Left colon (tissue), 2 donors: ENCODE results near the gene KIF5C. TPM values are rescaled to one million over a fixed set of nuclear protein-coding genes. Genes with fewer than 3 reads are reported as not detected.

ENCODE experiments used
- ATAC-seq: fragments of 200-7000 bp; cut with Tn5 transposase; one replicate; pipeline ENCODE4 v1.9.1; 2020; ENCODE audit warnings: mild to moderate bottlenecking, moderate library complexity
- DNase-seq, 2 donors: peaks; one replicate each; pipeline ENCODE4 v3.0.0-alpha.2; 2020
- intact Hi-C, 2 donors: fragments of 100-400 bp; cut with DNase I in 1 of 2; cut with micrococcal nuclease in 1 of 2; formaldehyde crosslinking; loops; one replicate each; pipeline versions ENCODE4 v1.11.2 to v1.14.0; 2022; cut with DNase I, micrococcal nuclease
- total RNA-seq, 2 donors: library from RNA; stranded (reverse); fragmentation: NEBNext Ultra II Directional; extraction: Animal tissue kit (Norgen Biotek cat#: 25700); gene quantifications; one replicate each; pipeline ENCODE4 v1.2.1, GENCODE V29; 2021
- donor health status: DM: no; HTN: no; CAD: no.
- donor health status: DM: yes; HTN: yes; CAD: no.

KIF5C gene
- total RNA-seq, 2 donors from 2014 or later, result 1.4 to 2.7 TPM

DNA sequence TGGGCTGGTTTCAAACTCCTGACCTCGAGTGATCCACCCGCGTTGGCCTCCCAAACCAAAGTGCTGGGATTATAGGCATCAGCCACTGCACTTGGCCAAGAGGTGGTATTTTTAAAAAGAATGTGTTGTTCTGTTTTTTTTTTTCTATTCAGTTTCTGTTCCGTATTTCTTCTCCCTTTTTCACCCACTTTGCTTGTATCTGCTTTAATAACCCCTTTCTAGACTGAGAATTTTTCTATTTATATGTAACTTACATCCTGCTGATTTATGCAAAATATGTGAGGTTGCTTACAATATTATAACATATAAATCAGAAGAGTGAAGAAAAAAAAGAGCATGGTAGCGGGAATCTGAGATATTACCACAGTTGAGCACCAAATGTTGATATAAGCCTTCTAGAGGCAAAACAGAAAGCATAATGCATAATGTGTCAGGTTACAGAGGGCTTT lies 146.3 kb downstream of the KIF5C start:
- no peak for ATAC-seq
- intact Hi-C loops, result no loop called here

DNA sequence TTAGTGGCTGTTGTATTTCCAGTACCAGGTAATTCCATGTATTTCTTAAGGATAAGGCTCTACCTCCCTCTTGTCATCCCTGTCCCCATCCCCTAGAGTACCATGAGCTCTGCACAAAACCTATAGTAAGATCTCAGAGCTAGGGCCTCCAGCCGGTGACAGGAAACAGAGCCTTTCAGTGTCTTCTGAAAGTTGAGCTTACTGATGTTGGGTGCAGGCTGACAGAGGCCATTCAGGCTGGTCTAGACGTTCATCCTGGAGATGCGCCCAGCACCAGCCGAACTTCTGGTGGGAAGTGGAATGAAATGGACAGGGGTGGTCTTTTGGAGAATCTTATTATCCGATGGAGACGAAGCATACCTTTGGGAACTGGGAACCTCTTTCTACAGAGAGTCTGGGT lies 146.7 kb downstream of the KIF5C start:
- intact Hi-C loops, result no loop called here
- ATAC-seq, result no peak
- DNase-seq, result no peak

More for the DNA sequence above, 146.3 kb downstream of the KIF5C start:
- DNase-seq, result no peak

DNA sequence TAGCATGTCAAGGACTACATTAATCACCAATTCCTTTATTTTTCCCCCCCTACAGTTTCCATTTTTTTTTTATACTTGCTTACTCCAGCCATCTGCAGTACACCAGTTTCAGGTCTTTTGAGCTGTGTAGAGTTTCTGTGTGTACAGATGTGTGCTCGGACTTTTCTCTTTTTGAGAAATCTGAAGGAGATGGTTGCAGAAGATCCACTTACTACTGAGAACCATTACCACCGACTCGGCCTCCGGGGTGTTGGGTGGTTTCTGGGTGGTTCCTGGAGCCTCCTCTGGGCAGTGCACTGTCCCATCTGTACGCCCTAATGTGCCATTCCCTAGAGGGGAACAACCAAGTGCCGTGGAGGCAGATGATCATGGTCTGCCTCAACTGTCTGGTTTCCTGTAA lies 148.1 kb downstream of the KIF5C start:
- DNase-seq, result no peak
- no peak for ATAC-seq
- intact Hi-C loops, result no loop called here

- DNase-seq, result no peak
- intact Hi-C loops, result no loop called here
- no peak for ATAC-seq
Observed at GRCh38 chr2:149027590-149028250, 152.7 kb downstream of the KIF5C start.

DNA sequence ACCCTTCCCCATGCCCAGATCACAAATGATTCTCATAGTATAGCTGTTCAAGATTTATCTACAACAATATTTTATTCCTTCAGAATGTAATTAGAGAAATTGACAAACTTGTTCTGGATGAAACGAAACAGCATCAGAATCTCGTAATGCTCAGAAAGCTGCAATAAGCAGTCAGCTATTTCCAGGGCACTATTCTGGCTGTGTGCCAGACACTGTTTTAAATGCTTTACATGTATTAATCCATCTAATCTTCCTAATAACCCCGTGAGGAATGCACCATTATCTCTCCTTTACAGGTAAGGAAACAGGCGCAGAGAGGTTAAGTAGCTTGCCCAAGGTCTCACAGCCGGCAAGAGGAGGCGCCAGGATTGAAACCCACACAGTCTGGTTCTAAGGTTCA lies 153.3 kb downstream of the KIF5C start:
- no peak for DNase-seq
- no peak for ATAC-seq
- intact Hi-C loops, result no loop called here

DNA sequence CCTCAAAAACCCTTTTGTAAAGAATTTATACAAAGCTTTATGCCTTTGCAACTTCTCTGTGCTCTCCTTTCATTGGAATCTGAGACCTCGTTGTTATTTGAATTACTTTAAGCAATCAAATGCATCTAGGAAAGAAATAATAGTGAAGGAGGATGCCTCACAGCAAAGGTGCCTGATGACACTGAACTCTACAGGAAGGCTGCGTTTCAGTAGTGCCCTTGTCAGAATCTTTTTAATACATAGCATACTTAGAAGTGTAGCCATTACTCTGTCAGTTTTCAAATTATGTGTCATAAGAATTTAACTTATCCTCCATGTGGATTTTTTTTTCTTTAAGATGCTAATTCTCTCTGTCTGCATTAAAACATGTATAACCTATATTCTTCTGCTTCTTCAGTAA lies 153.9 kb downstream of the KIF5C start:
- no peak for DNase-seq
- intact Hi-C loops, result no loop called here
- no peak for ATAC-seq

GRCh38 chr2:149029307-149029965 lies 154.4 kb downstream of the KIF5C start:
- intact Hi-C loops, result no loop called here
- DNase-seq, result no peak
- ATAC-seq, result no peak

- ATAC-seq (no peak), DNase-seq (no peak)
- intact Hi-C loops, result no loop called here
Observed at GRCh38 chr2:149031396-149031795, 156.4 kb downstream of the KIF5C start.

DNA sequence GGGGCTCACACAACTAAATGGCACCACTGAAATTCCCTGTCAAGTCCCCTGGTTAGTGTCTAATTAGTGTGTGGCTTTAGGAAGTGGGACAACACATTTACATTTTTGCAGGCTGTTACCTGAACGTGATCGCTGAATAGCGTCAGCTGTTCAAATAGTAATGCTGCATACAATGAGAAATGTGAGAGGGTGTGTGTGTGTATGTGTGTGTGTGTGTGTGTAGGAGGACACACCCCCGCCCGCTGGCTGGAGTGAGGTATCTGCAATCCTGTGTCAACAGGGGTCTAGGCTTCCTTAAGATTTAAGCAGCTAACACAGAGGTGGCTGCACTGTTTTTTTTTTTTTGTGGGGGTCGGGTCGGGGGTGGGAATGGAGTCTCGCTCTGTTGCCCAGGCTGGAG lies 158.7 kb downstream of the KIF5C start:
- intact Hi-C loops, result no loop called here
- peak; percentile 43 to 50 for DNase-seq
- ATAC-seq, result peak; percentile 53

GRCh38 chr2:149034406-149034805 lies 159.4 kb downstream of the KIF5C start:
- ATAC-seq (no peak), DNase-seq (no peak)
- intact Hi-C loops, result no loop called here

- intact Hi-C loops, result no loop called here
- peak; percentile 13 for ATAC-seq
Observed at GRCh38 chr2:149036507-149037293, 161.7 kb downstream of the KIF5C start.

GRCh38 chr2:149037851-149038250 lies 162.8 kb downstream of the KIF5C start:
- intact Hi-C loops, result no loop called here
- ATAC-seq, result peak; percentile 58
- peak in 1 of 2 donors; percentile 32 for DNase-seq

More at GRCh38 chr2:149036507-149037293, 161.7 kb downstream of the KIF5C start:
- no peak for DNase-seq

- DNase-seq (peak; percentile 50 to 78), ATAC-seq (peak; percentile 96)
- intact Hi-C loops, result no loop called here
Observed at GRCh38 chr2:149038442-149039212, 163.6 kb downstream of the KIF5C start, which contains the start of gene LYPD6B. Gene LYPD6B, plus strand, starts transcription at chr2:149038699. Its CDS starts 92,250 bp downstream, at chr2:149130949.

DNA sequence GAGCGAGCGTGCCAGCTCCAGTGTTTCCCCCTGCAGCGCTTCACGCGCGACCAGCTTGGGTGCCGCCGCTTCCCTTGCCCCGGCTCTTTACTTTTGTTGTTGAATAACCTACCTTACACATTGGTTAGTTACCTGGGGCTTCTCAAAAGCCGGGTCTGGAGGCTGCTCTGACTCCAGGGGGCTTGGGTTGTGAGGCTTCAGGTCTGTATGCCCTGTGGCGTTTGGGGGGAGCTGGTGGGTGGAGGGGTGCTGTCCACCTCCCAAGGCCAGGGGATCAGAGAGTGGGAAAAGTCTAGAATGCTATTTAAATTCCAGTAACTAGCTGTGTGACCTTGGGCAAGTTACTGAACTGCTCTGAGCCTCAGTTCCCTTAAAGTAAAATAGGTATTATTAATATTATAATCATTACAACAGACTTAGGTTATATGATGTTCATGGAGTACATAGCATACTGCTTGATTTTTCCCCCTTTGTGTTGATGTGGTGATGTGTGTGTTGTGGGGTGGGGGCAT lies 164.2 kb downstream of the KIF5C start:
- ATAC-seq (no peak), DNase-seq (no peak)
- intact Hi-C loops, result no loop called here

DNA sequence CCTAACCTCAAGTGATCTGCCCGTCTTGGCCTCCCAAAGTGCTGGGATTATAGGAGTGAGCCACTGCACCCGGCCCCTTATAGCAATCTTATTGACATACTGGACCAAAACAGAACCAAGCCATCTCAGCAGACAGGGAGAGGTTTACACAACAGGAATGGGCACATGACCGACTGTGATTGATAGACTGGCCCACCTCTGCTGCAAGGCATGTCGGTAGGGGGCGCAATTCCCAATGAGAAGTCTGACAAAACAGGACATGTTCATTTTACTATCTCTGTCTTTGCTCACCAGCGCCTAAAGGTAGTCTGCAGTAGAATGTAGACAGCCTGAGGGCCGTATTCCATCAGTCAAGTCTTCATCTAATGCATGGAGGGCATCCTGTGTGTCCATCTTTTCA lies 165.4 kb downstream of the KIF5C start:
- DNase-seq (peak in 1 of 2 donors; percentile 57), ATAC-seq (no peak)
- intact Hi-C loops, result no loop called here

GRCh38 chr2:149041482-149041881 lies 166.5 kb downstream of the KIF5C start:
- intact Hi-C loops, result no loop called here
- DNase-seq (no peak), ATAC-seq (no peak)

DNA sequence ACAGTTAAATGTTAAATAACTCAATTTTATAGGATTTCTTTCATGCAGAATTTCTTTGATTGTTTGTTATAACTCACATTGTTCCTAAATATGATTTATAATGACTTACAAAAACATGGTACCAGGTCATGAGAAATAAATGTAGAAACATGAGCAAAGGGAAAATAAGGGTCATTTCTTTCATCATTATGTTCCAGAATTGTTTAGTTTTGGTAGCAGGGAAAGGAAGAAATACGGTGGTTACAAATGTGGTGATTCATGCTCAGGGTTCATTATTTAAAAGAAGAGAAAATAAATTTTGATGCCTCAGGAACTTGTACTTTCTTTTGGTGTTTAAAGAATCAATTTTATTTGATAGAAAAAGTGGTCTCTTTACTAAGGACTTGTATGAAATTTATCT lies 167.9 kb downstream of the KIF5C start:
- no peak for ATAC-seq
- intact Hi-C loops, result no loop called here

GRCh38 chr2:149044500-149044899 lies 169.5 kb downstream of the KIF5C start:
- DNase-seq, result no peak
- no peak for ATAC-seq
- intact Hi-C loops, result no loop called here

More for the DNA sequence above, 167.9 kb downstream of the KIF5C start:
- no peak for DNase-seq

- ATAC-seq (no peak), DNase-seq (no peak)
- intact Hi-C loops, result no loop called here
Observed at GRCh38 chr2:149047118-149047517, 172.1 kb downstream of the KIF5C start.
